ENCODE data around the gene NAT10. TPM values are rescaled to one million over a fixed set of nuclear protein-coding genes. Genes with fewer than 3 reads are reported as not detected.

The NAT10 gene
- total RNA-seq, 1 donor from 2014 or later, result 92.1 TPM

DNA sequence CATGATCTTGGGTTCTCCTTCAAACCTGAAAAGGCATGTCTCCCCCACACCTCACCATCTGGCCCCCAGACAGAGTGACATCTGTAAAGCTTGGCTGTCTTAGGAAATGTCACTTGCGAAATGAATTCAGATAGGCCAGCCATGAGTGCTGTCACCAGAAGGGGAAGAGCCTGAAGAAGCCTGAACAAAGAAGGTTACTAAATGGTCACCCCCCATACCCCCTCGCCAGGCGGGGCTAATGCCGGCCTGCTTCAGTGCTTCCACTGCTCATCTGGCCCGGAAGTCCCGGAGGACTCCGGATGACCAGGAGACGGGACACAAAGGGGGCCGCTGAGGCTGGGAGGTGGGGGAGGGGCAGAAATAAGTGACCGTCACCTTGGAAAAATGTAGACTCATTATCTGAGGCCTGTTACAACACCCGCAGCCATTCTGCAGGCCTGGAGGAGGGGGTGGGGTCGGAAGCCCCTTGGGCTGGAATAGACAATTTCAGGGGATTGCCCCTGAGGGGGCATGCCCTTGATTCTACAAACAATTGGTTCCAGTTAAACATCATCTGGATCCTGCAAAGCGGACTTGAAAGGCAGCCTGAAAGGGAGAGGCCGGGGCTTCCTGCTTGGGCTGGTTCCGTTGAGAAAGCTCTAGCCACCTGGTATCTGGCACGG lies 43.2 kb downstream of the NAT10 start:
- intact Hi-C loops (cut with micrococcal nuclease), result no loop called here

DNA sequence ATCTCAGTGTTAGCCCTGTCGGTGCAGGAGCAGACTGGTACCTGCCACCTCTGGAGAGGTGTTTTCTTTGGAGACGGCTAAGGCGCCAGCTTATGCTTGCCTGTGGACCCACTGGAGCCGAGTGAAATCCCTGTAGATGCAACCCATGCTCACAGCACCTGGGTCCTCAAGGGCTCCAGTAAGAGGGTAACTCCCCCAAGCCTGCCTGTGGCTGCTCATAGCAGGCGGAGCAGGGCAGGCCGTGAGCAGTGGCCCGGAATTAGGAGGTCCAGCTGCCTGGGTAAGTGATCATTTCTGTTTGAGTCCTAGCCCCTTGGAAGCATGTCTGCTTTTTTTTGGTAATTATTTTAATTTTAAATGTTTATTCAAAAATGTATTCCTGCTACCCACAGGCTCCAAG lies 43.8 kb downstream of the NAT10 start:
- intact Hi-C loops (cut with micrococcal nuclease), result no loop called here

DNA sequence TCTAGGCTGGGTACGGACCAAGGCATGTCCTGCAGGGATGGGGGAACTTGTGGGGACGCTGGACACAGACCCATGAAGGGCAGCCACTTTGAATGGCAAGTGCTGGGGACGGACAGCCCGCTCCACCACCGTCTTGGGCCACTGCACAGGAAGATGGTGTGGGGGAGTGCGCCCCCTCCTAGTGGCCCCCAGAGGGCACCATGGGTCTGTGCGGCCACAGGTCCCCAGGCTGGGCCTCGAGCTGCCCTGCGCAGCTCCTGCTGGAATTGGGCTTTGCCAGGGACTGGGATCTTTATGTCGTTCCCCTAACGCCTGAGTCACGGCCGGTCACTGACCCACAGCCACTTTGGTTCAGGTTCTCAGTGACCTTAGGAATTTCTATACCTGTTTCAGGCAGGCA lies 44.4 kb downstream of the NAT10 start:
- intact Hi-C loops (cut with micrococcal nuclease), result no loop called here

DNA sequence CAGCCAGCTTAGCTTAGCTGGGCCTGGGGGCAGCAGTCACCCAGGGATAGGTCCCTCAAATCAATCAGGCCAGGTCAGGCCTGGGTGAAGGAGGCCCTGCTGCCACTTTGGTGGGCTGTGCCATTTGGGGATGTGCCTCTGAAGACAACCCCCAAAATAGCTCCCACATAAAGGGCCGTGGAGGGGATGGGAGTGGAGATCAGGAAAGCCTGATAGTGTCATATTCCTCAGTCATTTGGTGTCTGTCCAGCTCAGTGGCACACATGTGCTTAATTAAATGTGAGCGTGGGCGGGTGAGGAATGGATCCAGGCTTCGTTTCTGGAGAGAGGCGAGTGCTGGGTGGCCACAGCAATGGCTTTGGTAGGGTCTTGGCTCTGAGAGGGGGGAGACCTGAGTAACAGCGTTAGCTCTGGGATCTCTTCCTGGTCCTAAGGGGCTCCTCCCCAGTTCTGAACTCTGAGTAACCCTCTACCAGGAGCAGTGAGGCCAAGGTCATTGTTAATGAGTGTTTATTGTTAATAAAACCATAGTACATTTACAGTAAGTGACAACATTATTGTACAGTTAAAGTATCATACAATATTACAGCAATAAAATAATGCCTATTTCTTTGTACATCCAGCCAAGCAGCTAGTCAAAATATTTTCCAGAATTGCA lies 45.2 kb downstream of the NAT10 start:
- intact Hi-C loops (cut with micrococcal nuclease), result no loop called here

DNA sequence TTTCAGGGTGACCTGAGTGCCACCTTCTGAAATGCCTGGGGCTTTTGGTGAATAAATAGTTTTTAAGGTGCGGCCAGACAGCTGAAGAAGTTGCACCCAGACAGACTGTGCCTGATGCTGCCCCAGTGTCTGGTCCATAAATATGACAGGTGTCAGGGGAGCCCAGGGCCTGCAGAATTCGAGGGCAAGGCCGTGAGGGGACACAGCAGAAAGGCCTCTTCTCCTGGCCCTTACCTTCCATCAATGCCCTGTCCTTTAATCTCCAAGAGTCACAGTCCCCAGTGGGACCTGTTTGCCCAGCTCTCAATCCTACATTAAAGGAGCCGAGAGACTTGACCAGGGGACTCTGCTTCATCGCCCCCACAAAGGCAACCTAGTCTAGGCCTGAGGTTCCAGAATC lies 45.7 kb downstream of the NAT10 start:
- intact Hi-C loops (cut with micrococcal nuclease), result no loop called here

DNA sequence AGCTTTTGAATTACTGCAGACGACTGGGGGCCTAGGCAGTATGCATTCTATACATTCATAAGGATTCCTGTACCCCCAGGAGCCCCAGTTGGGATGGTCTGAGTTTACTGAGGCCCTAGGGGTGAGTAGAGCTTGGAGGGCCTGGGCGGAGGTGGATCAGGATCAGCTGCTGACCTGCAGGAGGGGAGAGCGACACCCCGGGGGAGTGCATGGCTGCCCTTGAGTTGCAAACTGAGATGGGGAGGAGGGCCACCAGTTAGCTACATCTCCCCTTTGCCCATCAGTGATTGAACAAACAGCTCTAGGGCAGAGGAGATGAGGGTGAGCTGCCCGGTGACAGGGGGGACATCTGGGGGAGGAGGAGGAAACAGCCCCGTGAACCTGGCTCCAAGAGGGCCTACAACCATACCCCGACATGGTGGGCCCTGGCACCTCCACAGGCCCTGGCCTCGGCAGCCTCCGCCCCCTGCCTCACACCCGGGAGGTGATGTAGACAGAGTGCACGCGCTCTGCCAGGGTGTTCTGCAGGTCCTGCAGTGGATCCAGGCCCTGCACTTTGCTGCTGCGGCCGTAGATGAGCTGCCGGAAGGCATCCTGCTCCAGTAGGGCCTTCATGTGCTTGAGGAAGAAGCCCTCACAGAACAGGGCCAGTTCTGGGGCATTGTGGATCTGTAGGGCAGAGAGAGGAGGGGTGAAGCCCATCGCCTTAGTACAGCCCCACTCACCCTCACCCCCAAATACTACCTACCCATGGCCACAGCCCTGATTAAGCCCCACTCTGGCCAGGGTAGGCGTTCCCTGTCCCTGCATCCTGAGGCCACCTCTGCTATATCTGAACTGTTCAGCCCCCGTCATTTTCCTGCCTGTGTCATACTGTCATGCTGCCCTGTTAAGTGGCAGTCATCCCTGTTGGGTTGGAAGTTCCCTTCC lies 46.8 kb downstream of the NAT10 start:
- intact Hi-C loops (cut with micrococcal nuclease), result no loop called here

DNA sequence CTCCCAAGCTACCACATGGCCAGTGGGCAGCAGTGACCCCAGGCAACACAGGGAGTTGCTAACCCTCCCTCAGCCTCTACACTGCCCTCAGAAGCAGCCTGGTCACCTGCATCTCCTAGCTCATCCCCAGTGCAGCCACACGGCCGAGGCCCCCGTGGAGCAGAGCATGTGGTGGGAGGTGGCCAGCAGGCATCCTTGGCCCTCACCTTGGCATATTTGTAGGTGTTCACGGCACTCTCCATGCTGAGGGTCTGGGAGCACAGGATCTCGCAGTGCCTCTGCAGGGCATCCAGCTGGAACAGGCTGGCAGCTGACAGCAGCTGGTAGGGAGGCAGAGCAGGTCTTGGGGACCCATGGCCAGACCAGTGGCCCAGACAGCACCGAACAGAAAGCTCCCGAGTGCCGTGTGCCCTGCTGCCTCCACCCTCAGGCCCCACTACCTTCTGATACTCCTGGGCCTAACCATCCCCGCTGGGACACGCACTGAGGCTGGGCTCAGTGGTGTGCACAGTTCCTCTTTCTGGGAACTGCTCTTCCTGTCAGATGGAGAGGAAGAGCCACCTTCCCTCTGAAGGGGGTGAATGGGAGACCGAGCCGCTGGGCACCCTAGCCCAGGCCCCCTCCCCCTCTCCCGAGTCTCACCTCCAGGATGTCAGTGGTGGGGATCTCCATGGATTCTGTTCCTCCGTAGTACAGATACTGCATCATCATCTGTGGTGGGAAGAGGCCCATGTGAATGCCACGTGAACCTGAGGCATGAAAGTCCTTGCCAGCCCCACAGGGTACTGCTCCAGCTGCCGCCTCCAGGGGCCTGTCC lies 48.8 kb downstream of the NAT10 start:
- intact Hi-C loops (cut with micrococcal nuclease), result no loop called here

DNA sequence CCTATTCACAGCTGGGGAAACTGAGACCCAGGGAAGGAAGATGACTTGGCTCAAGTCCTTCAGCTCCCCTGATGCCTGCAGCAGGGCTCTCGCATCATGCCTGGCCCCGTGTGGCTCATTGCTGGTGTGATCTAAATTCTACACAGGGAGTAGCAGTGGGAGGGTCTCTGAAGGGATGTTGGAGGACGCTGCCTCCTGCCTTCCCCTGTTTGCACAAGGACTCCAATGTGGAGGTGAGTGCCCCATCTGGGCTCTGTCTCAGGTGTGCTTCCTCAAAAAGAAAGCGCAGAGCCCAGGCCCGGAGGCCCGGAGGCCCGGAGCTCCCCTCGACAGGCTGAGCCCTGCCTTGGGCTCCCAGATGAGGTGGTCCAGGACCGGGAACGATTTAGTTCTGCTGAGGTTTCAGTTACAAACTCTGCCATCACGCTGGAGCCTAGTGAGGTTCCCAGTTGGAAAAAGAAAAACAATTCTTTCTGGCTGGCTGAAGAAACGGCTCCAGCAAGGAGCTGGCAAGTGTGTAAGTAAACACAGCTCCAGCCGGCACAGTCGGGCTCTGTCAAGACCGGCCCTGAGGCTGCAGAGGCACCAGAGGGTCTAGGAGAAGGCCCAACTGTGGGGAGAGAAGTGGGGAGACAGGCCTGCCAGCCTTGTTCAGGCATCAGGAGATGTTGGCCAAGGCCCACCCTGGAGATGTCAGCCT lies 49.8 kb downstream of the NAT10 start:
- intact Hi-C loops (cut with micrococcal nuclease), result no loop called here

DNA sequence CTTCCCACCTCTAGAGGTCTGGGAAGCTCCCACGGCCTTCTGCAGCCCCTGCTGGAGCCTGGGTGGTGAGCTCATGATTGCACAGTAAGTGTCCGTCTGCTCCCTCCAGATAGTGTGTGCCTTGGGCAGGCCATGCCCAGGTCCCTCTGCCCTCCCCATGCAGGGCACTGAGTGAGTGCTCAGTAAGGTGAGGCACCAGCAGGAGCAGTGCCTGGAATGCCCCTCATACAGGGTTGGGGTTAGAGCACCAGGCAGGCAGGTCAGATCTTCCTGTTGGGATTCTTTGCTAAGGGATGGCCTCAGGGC lies 50.3 kb downstream of the NAT10 start:
- intact Hi-C loops (cut with micrococcal nuclease), result no loop called here

DNA sequence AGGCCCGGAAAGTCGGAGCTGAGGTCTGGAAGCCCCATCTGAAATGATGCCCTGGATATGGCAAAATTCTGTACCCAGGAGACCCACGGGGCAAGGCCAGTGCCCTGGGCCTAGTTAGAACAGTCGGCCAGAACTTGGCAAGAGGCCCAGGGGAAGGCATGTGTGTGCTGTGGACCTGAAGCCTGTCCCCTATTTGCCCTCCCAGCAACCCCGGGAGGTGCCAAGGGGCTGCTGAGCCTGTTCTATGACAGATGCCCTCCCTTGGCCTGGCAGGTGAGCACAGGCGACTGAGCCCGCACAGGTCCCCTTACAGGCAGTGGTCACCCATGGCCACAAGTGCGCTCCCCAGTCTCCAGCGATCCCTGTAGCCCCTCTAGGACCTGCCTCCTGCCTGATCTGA lies 51.7 kb downstream of the NAT10 start:
- intact Hi-C loops (cut with micrococcal nuclease), result no loop called here

DNA sequence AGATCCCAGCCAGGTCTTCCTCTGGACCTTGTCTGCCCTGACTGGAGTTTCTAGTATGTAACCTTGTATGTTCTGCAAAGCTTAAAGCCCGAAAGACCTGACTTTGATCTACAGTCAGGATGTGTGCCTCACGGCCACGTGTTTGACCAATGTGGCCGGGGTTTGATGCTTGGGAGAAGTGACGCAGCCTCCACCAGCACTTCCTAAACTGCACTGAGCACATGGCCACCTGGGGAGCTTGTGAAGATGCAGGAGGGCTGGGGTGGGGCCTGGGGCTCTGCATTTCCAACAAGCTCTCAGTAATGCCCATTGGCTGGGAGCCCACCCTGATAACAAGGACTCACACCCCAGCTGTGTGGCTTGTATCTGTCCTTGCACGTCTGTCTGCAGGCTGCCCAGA lies 53.2 kb downstream of the NAT10 start:
- intact Hi-C loops (cut with micrococcal nuclease), result no loop called here

DNA sequence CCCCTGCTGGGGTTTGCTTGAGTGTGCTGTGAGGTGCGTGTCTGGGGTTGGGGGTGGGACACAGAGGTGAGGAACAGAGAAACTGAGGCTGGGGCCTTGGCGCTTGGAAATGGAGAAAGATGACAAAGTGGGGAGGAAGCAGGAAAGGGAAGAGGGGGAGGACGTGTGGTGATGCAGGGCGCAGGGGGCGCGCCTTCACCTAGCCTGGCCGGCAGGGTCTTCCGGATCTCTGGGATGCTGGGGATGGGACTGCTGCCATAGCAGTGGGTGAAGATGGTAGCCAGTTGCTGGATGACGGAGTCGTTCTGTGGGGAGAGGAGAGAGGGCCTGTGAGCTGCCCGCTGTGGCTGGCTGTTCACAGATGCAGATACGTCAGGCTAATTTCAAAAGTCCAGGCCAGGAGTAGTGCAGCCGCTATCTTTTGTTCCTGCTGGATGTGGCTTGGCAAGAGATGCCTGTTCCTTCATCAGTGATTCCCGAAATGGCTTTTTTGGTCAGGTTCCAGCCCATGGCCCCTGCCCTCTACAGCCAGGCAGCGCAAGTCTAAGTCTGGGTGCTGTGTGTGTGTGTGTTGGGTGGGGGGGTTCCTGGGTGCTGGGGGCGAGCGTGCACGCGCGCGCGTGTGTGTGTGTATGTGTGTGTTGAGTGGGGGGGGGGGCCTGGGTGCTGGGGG lies 54.8 kb downstream of the NAT10 start:
- intact Hi-C loops (cut with micrococcal nuclease), result no loop called here

DNA sequence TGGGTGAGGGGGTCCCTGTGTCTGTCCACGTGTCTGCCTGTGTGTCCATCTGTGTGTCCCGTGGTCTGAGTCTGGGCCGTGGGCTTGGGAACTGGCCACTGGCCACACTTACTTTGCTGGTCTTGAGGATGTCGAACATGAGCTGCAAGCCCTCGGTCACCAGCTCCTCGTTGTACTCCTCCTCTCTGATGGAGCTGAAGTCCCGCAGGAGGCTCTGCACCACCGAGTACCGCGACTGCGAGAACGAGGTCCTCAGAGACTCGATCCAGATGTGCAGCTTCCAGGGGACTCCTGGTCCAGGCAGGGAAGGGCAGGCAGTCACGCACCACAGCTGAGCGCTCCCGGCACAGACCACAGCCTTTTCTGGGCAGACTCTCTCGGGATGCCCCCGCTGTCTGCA lies 55.4 kb downstream of the NAT10 start:
- intact Hi-C loops (cut with micrococcal nuclease), result no loop called here

DNA sequence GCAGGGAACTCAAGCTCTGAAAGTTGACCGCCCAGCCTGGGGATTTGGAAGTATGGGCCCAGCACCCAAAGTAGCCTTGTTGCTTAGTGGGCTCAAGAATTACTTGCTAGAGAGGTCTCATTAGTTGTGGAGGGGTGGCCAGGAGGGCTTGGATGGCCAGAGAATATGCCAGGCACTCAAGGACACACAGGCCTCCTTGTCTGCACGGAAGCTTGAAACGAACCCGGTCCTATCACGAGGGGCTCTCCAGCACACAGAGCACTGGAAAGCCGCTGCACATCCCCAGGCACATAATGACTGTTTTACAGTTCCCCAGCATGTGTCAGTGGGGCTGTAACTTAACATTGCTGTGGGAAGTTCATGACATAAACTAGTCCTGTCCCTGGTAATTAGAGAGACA lies 55.9 kb downstream of the NAT10 start:
- intact Hi-C loops (cut with micrococcal nuclease), result no loop called here

DNA sequence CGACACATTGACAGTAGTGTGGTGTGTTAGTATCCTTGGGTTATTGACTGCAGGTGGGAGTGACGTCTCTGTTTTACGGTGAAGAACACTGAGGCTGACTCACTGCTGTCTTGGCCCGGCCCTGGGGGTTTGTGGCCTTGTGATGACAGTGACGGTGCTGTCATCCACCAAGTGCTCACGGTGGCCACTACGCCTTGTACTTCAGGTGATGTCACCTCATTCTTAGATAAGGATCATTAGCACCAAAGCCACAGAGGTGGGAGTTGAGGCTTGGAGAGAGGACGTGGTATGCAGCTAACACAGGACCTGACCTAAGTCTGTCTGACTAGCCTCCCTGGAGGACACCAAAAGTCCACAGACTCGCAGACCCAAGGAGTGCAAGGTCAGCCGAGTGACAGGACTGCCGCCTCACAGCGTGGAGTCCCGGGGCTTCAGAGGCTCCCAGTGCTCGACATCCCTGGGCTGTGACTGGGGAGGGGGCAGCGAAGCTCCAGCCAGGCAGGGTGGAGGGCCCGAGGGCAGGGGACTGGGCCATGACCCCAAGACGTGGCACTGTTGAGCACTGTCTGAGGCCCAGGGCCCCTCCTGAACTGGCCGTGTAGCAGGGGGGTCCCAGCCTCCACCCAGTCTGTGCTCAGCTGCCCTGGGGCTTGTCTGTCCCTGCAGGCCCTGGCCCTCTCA lies 56.5 kb downstream of the NAT10 start:
- intact Hi-C loops (cut with micrococcal nuclease), result no loop called here

DNA sequence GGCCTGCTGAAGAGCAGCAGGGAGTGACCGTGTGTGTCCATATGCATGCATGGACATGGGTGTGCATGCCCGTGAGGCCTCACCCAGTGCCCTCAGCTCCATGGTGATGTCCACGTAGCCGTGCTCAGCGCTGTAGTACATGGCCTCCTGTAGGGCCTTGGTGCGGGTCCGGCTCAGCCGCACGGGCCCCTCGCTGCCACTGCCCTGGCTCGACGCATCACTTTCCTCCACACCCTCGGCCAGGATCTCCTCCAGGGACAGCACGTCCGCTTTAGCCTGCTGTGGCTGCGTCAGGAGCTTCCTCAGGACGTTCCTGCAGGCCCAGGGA lies 57.0 kb downstream of the NAT10 start:
- intact Hi-C loops (cut with micrococcal nuclease), result no loop called here

DNA sequence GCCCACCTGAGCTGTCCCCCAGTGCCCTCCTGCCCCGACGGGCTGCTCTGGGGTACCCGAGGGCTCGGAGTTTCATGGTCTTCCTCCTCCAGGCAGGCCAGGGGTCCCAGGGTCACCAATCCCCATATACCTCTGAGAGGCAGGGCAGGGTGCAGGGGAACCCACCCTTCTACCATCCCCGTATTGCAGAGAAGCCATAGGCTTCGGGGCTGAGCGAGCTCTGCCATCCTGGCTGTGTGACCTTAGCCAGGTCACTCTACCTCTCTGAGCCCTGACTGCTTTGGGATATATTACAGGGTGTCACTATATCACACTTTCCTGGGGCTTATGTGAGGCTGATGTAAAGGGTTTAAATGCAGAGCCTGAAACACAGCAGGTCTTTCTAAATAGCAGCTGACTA lies 57.4 kb downstream of the NAT10 start:
- intact Hi-C loops (cut with micrococcal nuclease), result no loop called here

DNA sequence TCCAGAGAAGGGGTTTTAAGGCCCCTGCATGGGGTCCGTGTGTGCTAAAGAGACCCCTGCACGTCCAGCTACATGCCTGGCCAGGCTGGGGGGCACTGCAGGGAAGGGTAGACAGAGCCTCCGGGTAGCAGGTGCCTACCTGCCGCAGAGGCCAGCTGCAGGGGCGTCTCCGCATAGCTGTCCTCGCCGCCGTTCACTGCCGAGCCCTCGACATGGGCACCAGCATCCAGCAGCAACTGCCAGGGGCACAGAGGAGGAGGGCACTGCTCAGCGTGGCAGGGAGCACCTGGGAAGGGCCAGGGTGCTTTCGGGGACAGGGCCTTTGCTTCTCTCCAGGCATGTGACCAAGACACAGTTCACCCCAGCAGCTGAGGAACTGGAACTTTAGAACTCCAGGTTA lies 59.7 kb downstream of the NAT10 start:
- intact Hi-C loops (cut with micrococcal nuclease), result no loop called here

DNA sequence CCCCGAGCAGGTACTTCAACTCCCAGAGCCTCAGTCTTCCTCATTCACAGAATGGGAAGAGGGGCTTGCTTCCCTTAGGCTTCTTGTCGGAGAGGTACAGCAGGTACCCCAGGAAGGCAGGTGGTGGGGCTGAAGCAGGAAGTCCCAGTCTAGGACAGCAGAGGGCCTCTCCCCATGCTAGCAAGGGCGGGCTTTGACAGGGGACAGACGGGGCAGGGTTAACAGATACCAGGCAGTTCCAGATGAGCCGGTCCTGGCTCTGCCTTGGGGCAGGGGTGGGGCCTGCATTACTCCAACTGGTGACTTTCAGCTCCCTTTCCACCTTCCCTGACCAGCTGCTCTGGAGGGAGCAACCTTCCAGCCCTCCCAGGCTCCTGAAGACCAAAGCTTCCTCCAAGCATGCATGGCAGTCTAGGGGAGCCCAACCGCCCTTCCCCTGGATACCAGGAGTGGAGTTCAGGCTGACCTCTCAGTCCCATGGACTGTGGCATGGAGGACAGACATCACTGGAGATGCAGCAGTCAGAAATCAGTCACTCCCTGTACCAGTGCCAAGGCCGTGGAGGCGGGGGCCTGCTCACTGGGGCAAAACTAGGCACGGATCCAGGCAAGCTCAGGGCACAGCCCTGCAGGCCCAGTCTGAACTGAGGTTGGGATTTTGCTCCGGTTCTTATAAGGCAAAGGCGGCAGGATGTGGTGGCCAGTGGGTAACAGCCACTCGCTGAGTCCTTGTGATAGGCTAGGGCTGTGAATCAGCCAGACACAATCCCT lies 60.5 kb downstream of the NAT10 start:
- intact Hi-C loops (cut with micrococcal nuclease), result no loop called here
